Right hindlimb (tissue), 1 donor: ENCODE measurements around the gene CCNH.

Experiments
- DNase-seq: peaks from one replicate; pipeline ENCODE4 v3.0.0-alpha.2; 2018

The CCNH gene

GRCh38 chr5:87354496-87354895 lies 58.2 kb downstream of the CCNH start:
- DNase-seq = no peak

GRCh38 chr5:87347841-87348240 lies 64.9 kb downstream of the CCNH start:
- no peak for DNase-seq

GRCh38 chr5:87347272-87347671 lies 65.5 kb downstream of the CCNH start:
- DNase-seq = no peak
